Gastroesophageal sphincter (tissue), 3 donors: ENCODE measurements around the gene PPP2R3B.

Source experiments
- EP300 ChIP-seq: sonication (generic); formaldehyde crosslinking; IDR thresholded peaks from one replicate; pipeline ENCODE4 v1.6.1; 2017; ENCODE audit warnings: antibody characterized with exemption, mild to moderate bottlenecking
- TF ChIP-seq, protein P1 (sequence below), 4 experiments: fragments of 200-600 bp in 2 of 4; fragments of 450-650 bp in 2 of 4; sonication (generic) in 1 of 4; IDR thresholded peaks; one replicate each; pipeline ENCODE4 v1.5.1; 2017 to 2019; ENCODE audit warnings: antibody characterized with exemption in 4 of 4, mild to moderate bottlenecking in 2 of 4, moderate library complexity in 2 of 4

GRCh38 chrX:375181-376036, 11.3 kb downstream of the PPP2R3B start:
- TF ChIP-seq, protein P1, sequence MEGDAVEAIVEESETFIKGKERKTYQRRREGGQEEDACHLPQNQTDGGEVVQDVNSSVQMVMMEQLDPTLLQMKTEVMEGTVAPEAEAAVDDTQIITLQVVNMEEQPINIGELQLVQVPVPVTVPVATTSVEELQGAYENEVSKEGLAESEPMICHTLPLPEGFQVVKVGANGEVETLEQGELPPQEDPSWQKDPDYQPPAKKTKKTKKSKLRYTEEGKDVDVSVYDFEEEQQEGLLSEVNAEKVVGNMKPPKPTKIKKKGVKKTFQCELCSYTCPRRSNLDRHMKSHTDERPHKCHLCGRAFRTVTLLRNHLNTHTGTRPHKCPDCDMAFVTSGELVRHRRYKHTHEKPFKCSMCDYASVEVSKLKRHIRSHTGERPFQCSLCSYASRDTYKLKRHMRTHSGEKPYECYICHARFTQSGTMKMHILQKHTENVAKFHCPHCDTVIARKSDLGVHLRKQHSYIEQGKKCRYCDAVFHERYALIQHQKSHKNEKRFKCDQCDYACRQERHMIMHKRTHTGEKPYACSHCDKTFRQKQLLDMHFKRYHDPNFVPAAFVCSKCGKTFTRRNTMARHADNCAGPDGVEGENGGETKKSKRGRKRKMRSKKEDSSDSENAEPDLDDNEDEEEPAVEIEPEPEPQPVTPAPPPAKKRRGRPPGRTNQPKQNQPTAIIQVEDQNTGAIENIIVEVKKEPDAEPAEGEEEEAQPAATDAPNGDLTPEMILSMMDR (IDR thresholded peaks at IDR 0.05), result no peak
- no peak for TF ChIP-seq EP300
